A549 treated with ZK216348 at 1 μM for 4 hours (cell line): Measurements from ENCODE around the gene GRIN3B. TPM values are rescaled to one million over a fixed set of nuclear protein-coding genes. Genes with fewer than 3 reads are reported as not detected.

Experiments used
- total RNA-seq: library from RNA; stranded (reverse); fragments of 200-300 nt; extraction: Qiagen RNA extraction; gene quantifications from 5 replicates; pipeline ENCODE4 v1.2.3, GENCODE V29; 2022; ENCODE audit warnings: low read depth

The GRIN3B gene, protein sequence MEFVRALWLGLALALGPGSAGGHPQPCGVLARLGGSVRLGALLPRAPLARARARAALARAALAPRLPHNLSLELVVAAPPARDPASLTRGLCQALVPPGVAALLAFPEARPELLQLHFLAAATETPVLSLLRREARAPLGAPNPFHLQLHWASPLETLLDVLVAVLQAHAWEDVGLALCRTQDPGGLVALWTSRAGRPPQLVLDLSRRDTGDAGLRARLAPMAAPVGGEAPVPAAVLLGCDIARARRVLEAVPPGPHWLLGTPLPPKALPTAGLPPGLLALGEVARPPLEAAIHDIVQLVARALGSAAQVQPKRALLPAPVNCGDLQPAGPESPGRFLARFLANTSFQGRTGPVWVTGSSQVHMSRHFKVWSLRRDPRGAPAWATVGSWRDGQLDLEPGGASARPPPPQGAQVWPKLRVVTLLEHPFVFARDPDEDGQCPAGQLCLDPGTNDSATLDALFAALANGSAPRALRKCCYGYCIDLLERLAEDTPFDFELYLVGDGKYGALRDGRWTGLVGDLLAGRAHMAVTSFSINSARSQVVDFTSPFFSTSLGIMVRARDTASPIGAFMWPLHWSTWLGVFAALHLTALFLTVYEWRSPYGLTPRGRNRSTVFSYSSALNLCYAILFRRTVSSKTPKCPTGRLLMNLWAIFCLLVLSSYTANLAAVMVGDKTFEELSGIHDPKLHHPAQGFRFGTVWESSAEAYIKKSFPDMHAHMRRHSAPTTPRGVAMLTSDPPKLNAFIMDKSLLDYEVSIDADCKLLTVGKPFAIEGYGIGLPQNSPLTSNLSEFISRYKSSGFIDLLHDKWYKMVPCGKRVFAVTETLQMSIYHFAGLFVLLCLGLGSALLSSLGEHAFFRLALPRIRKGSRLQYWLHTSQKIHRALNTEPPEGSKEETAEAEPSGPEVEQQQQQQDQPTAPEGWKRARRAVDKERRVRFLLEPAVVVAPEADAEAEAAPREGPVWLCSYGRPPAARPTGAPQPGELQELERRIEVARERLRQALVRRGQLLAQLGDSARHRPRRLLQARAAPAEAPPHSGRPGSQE
- 0.88 to 4.3 TPM (median 3.3 TPM) in 5 replicates for total RNA-seq

DNA sequence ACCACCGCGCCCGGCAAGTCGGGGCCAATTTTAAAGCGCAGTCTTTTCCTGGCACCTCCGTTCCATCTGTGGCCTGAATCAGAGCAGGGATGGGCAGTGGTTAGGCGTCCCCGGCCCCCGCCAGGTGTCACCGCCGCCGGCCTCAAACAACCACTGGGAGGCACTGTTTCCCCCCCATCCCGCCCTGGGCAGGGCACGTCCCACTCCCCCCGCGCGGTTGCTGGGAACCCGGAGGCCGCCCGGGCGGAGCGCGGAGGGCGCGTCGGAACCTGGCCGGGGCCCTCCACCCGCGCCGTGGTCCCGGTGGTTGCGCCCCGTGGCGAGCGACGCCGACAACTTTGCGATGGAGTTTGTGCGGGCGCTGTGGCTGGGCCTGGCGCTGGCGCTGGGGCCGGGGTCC, at the start of gene GRIN3B:
Gene GRIN3B, plus strand, starts transcription at position 325 of the 400 bp plus-strand sequence. Its CDS starts 19 bp downstream, at position 344.

GRCh38 chr19:984165-984967, 15.9 kb upstream of the GRIN3B start, which contains the start of gene WDR18:
TSS of gene WDR18 (plus strand) at chr19:984345. CDS start at chr19:984354, 9 bp downstream.

GRCh38 chr19:1020868-1021425, 20.7 kb downstream of the GRIN3B start, which contains the start of gene TMEM259:
TSS of gene TMEM259 (minus strand) at chr19:1021123. CDS start at chr19:1020996, 127 bp downstream.

DNA sequence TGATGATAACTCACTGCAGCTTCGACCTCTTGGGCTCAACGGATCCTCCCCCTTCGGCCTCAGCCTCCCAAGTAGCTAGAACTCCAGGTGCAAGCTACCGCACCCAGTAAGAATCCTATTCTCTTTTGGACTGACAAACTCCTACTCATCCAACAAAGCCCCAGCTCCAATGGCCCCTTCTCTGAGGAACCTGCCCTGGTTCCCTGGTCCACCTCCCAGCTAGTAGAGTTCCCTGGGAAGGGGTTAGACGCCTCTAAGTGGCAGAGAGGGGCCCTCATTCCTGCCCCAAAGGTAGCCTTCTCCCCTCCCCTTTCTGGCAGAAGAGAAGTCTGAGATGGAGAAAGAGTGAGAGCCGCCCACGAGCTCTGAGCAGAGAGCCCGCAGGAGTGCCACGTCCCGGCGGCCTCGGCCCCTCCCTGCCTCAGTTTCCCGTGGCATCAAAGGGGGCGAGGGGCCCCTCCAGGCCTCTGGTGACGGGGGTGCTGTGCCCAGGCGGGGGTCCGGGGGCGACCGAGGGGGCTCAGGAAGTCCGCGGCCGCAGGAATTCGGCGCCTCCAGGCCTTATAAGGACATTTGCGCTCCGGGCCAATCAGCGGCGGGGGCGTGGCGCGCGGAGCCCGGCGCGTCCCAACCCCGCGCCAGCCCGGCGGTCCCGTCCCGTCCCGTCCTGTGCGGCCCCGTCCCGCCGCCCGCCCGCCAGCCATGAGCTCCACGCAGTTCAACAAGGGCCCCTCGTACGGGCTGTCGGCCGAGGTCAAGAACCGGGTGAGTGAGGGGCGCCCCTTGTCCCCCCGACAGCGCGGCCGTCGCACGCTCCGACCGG, 26.0 kb downstream of the GRIN3B start, which contains the start of gene CNN2:
Gene CNN2, plus strand, starts transcription at position 649 of the 823 bp plus-strand sequence. Its CDS starts 54 bp downstream, at position 703.

DNA sequence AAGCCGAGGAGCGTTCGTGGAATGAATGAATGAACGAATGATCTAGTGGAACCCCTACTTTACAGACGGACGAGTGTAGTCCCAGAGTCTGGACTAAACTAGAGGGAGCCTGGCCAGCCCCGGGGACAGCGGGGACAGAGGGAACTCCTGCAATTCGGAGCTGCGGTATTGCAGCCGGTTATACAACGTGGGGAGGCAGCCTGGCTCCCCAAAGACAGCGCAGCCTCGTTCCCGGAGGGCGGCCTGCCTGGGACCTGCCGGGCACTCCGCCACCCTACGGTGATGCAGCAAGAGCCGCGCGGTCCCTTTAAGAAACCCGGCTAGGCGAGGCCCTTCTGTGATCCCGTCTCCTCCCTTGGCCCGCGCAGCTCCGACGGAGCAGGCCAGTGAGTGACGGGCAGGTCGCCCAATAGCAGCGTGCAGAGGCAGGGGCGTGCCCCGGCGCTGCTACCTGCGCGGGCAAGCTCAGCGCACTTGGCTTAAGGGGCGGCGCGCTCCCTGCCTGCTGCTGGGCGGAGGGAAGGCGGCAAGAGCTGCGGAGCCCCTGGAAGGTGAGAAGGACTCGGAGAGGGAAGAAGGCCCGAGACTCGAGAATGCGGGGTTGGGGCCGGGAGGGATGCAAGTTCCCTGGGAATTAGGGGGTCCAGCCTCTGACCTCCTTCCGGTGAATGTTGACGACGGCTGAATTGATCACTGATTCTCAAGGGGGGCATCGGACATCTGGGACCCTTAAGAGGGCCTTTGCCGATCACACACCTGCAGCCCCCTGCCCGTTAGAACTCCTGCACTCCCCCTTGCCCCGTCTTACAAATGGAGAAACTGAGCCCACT, 39.6 kb downstream of the GRIN3B start, which contains the start of gene ABCA7:
Gene ABCA7, plus strand, starts transcription at position 462 of the 830 bp plus-strand sequence. CDS start 1,255 bp downstream, outside the sequence.

Other genes starting within 250 kb of the GRIN3B start
- gene MISP, start 249.3 kb upstream of the GRIN3B start, total RNA-seq, result 57.6 to 105 TPM (median 93.9 TPM) in 5 replicates
- 198 to 222 TPM (median 215 TPM) in 5 replicates for gene PTBP1, start 203.0 kb upstream of the GRIN3B start, total RNA-seq
- 1.2 to 7.0 TPM (median 5.6 TPM) in 5 replicates for gene PLPPR3, start 178.5 kb upstream of the GRIN3B start, total RNA-seq
- gene AZU1, start 172.6 kb upstream of the GRIN3B start, total RNA-seq, result 0.26 to 0.27 TPM in 2 of 5 replicates, not detected in the others
- 0.24 to 0.64 TPM (median 0.34 TPM) in 3 of 5 replicates, not detected in the others for gene PRTN3, start 159.4 kb upstream of the GRIN3B start, total RNA-seq
- gene ELANE, start 148.1 kb upstream of the GRIN3B start, total RNA-seq, result 0.15 to 0.16 TPM in 2 of 5 replicates, not detected in the others
- gene CFD, start 140.8 kb upstream of the GRIN3B start, total RNA-seq, result 5.8 to 25.7 TPM (median 20.6 TPM) in 5 replicates
- 11.8 to 23.9 TPM (median 23.1 TPM) in 5 replicates for gene MED16, start 107.2 kb upstream of the GRIN3B start, total RNA-seq
- gene RNU6-9, start 106.9 kb upstream of the GRIN3B start, total RNA-seq, result not detected in 5 replicates
- gene R3HDM4, start 87.2 kb upstream of the GRIN3B start, total RNA-seq, result 23.4 to 55.9 TPM (median 41.8 TPM) in 5 replicates
- gene KISS1R, start 83.1 kb upstream of the GRIN3B start, total RNA-seq, result 0.21 to 0.62 TPM (median 0.42 TPM) in 4 of 5 replicates, not detected in the other
- gene ARID3A, start 74.4 kb upstream of the GRIN3B start, total RNA-seq, result 3.3 to 8.5 TPM (median 7.0 TPM) in 5 replicates
- 37.9 to 71.8 TPM (median 69.0 TPM) in 5 replicates for gene WDR18, start 16.1 kb upstream of the GRIN3B start, total RNA-seq
- gene TMEM259, start 20.7 kb downstream of the GRIN3B start, total RNA-seq, result 55.7 to 134 TPM (median 120 TPM) in 5 replicates
- gene RNU6-2, start 21.1 kb downstream of the GRIN3B start, total RNA-seq, result not detected in 5 replicates
- gene CNN2, start 26.2 kb downstream of the GRIN3B start, total RNA-seq, result 58.7 to 77.1 TPM (median 66.0 TPM) in 5 replicates
- 6.2 to 17.5 TPM (median 12.9 TPM) in 5 replicates for gene ABCA7, start 39.7 kb downstream of the GRIN3B start, total RNA-seq
- 1.5 to 4.0 TPM (median 3.6 TPM) in 5 replicates for gene ARHGAP45, start 66.7 kb downstream of the GRIN3B start, total RNA-seq
- gene POLR2E, start 95.0 kb downstream of the GRIN3B start, total RNA-seq, result 163 to 257 TPM (median 236 TPM) in 5 replicates
- 367 to 510 TPM (median 493 TPM) in 5 replicates for gene GPX4, start 103.6 kb downstream of the GRIN3B start, total RNA-seq
- 20.2 to 45.2 TPM (median 43.8 TPM) in 5 replicates for gene SBNO2, start 173.8 kb downstream of the GRIN3B start, total RNA-seq
- gene STK11, start 205.4 kb downstream of the GRIN3B start, total RNA-seq, result 25.5 to 40.2 TPM (median 38.6 TPM) in 5 replicates
- gene CBARP, start 237.6 kb downstream of the GRIN3B start, total RNA-seq, result 2.3 to 6.0 TPM (median 4.7 TPM) in 5 replicates
- gene ATP5F1D, start 241.3 kb downstream of the GRIN3B start, total RNA-seq, result 77.1 to 178 TPM (median 171 TPM) in 5 replicates
- 35.7 to 56.7 TPM (median 49.1 TPM) in 5 replicates for gene MIDN, start 248.2 kb downstream of the GRIN3B start, total RNA-seq